Measurements from ENCODE around the gene LRP2BP.
"Not testable (repeated sequence)": the region's sequence is repeated elsewhere in the genome, so short reads cannot be mapped to it uniquely, and the experiment has no call there.

LRP2BP gene

GRCh38 chr4:185318679-185319078 is 77.0 kb downstream of the LRP2BP start:
- DNase-seq, result no peak

GRCh38 chr4:185317880-185318279 is 77.8 kb downstream of the LRP2BP start:
- no peak for DNase-seq

- DNase-seq, result not testable (repeated sequence)
These were observed 78.3 kb downstream of the LRP2BP start for GRCh38 chr4:185317462-185317861.

Data from stimulated activated CD8-positive, alpha-beta memory T cell treated with anti-CD3 and anti-CD28 coated beads, Interleukin-4, amount 100 ng/mL, for 48 hours (primary cell).